Measurements from ENCODE around the gene NRG3. TPM values are rescaled to one million over a fixed set of nuclear protein-coding genes. Genes with fewer than 3 reads are reported as not detected.

The NRG3 gene
- total RNA-seq, 1 experiment from 2014 or later: 0.66 TPM

DNA sequence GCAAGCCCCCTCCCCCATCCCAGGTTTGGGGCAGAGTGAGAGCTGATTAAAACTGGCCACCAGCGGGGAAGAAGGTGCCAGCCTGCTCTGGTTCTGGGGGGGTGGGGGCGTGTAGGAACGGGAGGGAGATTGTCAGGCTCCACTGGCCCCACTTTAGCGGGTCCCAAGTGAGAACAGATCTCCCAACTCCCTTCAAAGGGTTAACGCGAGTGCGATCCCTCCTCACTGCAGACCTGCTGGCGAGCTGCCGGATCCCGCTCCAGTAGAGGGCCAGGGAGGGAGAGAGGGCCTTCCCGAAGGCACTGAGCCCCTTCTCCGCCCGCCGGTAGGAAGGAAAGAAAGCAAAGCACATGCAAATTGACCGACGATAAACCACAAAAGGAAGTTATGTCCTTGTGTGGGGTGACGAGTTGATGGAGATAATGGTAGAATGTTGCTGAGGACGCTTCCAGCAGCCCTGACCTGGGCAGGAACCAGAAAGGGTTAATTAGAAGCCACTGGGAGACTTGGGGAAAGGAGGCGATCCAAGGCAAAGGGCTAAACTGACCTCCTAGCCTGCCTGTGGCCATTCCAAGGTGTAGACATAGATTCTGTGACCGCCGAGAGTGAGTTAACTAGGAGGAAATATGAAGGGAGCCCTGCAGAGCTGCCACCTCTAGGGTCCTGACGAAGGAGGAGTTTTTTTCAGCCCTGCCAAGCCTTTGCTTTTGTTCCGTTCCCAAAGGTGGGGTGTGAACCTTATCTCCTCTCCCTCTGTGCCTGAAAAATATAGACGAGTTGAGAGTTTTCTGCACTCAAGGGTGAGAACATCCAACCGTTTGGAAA lies 1.5 kb downstream of the NRG3 start:
- no TSS peak for BruUV-seq (replicated peaks)
- Mint-ChIP-seq H3K9me3 (ENCODE audit: unreplicated experiment) (peaks cover 10% of the 10 kb centered on the region), H3K4me3 (ENCODE audit: unreplicated experiment) (no peak overlapping the region), H3K27me3 (ENCODE audit: insufficient read depth, unreplicated experiment) (peaks cover 11% of the 10 kb centered on the region), H3K4me1 (ENCODE audit: low read depth, unreplicated experiment) (no peaks in the 10 kb centered on the region), H3K27ac (ENCODE audit: unreplicated experiment) (no peak overlapping the region), H3K36me3 (ENCODE audit: insufficient read depth, unreplicated experiment) (no peaks in the 10 kb centered on the region)
- TF ChIP-seq, protein P1, sequence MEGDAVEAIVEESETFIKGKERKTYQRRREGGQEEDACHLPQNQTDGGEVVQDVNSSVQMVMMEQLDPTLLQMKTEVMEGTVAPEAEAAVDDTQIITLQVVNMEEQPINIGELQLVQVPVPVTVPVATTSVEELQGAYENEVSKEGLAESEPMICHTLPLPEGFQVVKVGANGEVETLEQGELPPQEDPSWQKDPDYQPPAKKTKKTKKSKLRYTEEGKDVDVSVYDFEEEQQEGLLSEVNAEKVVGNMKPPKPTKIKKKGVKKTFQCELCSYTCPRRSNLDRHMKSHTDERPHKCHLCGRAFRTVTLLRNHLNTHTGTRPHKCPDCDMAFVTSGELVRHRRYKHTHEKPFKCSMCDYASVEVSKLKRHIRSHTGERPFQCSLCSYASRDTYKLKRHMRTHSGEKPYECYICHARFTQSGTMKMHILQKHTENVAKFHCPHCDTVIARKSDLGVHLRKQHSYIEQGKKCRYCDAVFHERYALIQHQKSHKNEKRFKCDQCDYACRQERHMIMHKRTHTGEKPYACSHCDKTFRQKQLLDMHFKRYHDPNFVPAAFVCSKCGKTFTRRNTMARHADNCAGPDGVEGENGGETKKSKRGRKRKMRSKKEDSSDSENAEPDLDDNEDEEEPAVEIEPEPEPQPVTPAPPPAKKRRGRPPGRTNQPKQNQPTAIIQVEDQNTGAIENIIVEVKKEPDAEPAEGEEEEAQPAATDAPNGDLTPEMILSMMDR (IDR thresholded peaks at IDR 0.05; ENCODE audit: insufficient read depth in 1 of 2, low read depth in 1 of 2, low read length in 1 of 2, severe bottlenecking in 1 of 2, unreplicated experiment in 1 of 2): no peak
- Histone ChIP-seq H3K36me3 (ENCODE audit: control insufficient read depth, insufficient read depth, low read length) (no peaks in the 10 kb centered on the region), H3K4me1 (no peaks in the 10 kb centered on the region), H3K9me3 (no peaks in the 10 kb centered on the region), H3K27me3 (replicated peaks; ENCODE audit: control insufficient read depth, insufficient read depth, low read length) (no peaks in the 10 kb centered on the region), H3K4me3 (ENCODE audit: low read depth, low read length) (no peak overlapping the region)
- intact Hi-C loops (cut with micrococcal nuclease; ENCODE audit: unreplicated experiment): no loop called here
- POLR2A ChIA-PET: interaction anchor here (0.7 kb wide), 1 partner anchor 180 kb away, joined by 6 read pairs; no protein-coding TSS in a partner anchor
- CTCF ChIA-PET: no interaction called here
- no peak for DNase-seq

GRCh38 chr10:81877596-81877995 lies 2.6 kb downstream of the NRG3 start:
- no peaks in the 10 kb centered on the region for H3K36me3 Mint-ChIP-seq (ENCODE audit: insufficient read depth, unreplicated experiment)
- ChIA-PET POLR2A (no interaction called here), CTCF (no interaction called here)
- no TSS peak for BruUV-seq (replicated peaks)
- H3K4me1 Mint-ChIP-seq (ENCODE audit: low read depth, unreplicated experiment): no peaks in the 10 kb centered on the region
- H3K4me3 ChIP-seq (ENCODE audit: low read depth, low read length): no peak overlapping the region
- H3K9me3 Mint-ChIP-seq (ENCODE audit: unreplicated experiment): peaks cover 10% of the 10 kb centered on the region
- TF ChIP-seq, protein P1 (IDR thresholded peaks at IDR 0.05; ENCODE audit: insufficient read depth in 1 of 2, low read depth in 1 of 2, low read length in 1 of 2, severe bottlenecking in 1 of 2, unreplicated experiment in 1 of 2): no peak
- intact Hi-C loops (cut with micrococcal nuclease; ENCODE audit: unreplicated experiment): no loop called here
- no peak overlapping the region for H3K4me3 Mint-ChIP-seq (ENCODE audit: unreplicated experiment)
- H3K27me3 Mint-ChIP-seq (ENCODE audit: insufficient read depth, unreplicated experiment): peaks cover 9% of the 10 kb centered on the region
- DNase-seq: no peak
- H3K27me3 ChIP-seq (replicated peaks; ENCODE audit: control insufficient read depth, insufficient read depth, low read length): no peaks in the 10 kb centered on the region
- H3K4me1 ChIP-seq: no peaks in the 10 kb centered on the region
- no peaks in the 10 kb centered on the region for H3K36me3 ChIP-seq (ENCODE audit: control insufficient read depth, insufficient read depth, low read length)
- no peak overlapping the region for H3K27ac Mint-ChIP-seq (ENCODE audit: unreplicated experiment)
- no peaks in the 10 kb centered on the region for H3K9me3 ChIP-seq

GRCh38 chr10:81882011-81882410 lies 7.0 kb downstream of the NRG3 start:
- BruUV-seq (replicated peaks): no TSS peak
- Mint-ChIP-seq H3K36me3 (ENCODE audit: insufficient read depth, unreplicated experiment) (no peaks in the 10 kb centered on the region), H3K4me3 (ENCODE audit: unreplicated experiment) (no peak overlapping the region), H3K27me3 (ENCODE audit: insufficient read depth, unreplicated experiment) (peaks cover 6% of the 10 kb centered on the region), H3K27ac (ENCODE audit: unreplicated experiment) (no peak overlapping the region), H3K9me3 (ENCODE audit: unreplicated experiment) (no peaks in the 10 kb centered on the region), H3K4me1 (ENCODE audit: low read depth, unreplicated experiment) (no peaks in the 10 kb centered on the region)
- H3K4me1 ChIP-seq: no peaks in the 10 kb centered on the region
- no peaks in the 10 kb centered on the region for H3K36me3 ChIP-seq (ENCODE audit: control insufficient read depth, insufficient read depth, low read length)
- POLR2A ChIA-PET: no interaction called here
- TF ChIP-seq, protein P1 (IDR thresholded peaks at IDR 0.05; ENCODE audit: insufficient read depth in 1 of 2, low read depth in 1 of 2, low read length in 1 of 2, severe bottlenecking in 1 of 2, unreplicated experiment in 1 of 2): no peak
- intact Hi-C loops (cut with micrococcal nuclease; ENCODE audit: unreplicated experiment): no loop called here
- DNase-seq: no peak
- CTCF ChIA-PET: no interaction called here
- H3K4me3 ChIP-seq (ENCODE audit: low read depth, low read length): no peak overlapping the region
- H3K27me3 ChIP-seq (replicated peaks; ENCODE audit: control insufficient read depth, insufficient read depth, low read length): no peaks in the 10 kb centered on the region
- H3K9me3 ChIP-seq: no peaks in the 10 kb centered on the region

All from Caco-2 (cell line).